ENCODE measurements around the gene ATP4A.

Gene ATP4A

DNA sequence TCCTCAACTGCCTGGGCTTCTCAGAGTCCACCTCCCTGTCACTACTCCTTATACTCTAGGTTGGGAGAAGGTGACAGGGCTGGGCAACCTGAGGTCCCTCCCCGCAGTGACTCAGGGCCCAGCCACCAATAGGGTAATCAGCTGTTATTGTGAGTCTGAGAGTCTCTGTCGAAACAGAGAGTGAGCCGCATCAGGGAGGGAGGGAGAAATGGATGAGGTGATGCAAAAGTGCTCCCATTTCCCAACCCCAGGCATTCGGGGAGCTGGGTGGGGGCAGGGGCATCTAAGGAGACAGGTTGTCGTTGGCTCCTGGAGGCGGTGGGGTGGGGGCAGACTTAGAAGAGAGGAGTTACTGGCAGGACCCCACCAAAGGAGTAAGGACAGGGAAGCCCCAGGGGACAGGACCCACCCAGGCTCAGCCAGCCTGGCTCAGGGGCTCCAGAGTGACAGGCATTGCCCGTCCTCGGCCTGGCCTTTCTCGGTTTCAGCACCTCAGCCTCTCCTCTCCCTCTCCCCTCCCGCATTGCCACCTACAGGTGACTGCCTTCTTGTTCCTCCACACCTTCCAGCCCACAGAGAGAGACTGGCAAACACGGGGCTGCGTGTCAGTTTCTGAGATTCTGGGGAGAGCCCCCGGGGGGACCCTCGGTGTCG, 49.7 kb downstream of the ATP4A start, which contains the start of gene DMKN:
DMKN (minus strand) TSS at position 22 of the 654 bp plus-strand sequence. CDS start 174 bp downstream, outside the sequence.
- DNase-seq (ENCODE audit: low spot score) = peak; percentile 66
- ChIA-PET CTCF (interaction anchor here (0.6 to 2.0 kb wide), 3 partner anchors 19 to 704 kb away, joined by 3 to 10 read pairs (median 9); no protein-coding TSS in a partner anchor), POLR2A (ENCODE audit: low non-redundant PET) (interaction anchor here (0.6 kb wide), 1 partner anchor 18 kb away, joined by 3 read pairs; no protein-coding TSS in a partner anchor)
- TF ChIP-seq, protein P1, sequence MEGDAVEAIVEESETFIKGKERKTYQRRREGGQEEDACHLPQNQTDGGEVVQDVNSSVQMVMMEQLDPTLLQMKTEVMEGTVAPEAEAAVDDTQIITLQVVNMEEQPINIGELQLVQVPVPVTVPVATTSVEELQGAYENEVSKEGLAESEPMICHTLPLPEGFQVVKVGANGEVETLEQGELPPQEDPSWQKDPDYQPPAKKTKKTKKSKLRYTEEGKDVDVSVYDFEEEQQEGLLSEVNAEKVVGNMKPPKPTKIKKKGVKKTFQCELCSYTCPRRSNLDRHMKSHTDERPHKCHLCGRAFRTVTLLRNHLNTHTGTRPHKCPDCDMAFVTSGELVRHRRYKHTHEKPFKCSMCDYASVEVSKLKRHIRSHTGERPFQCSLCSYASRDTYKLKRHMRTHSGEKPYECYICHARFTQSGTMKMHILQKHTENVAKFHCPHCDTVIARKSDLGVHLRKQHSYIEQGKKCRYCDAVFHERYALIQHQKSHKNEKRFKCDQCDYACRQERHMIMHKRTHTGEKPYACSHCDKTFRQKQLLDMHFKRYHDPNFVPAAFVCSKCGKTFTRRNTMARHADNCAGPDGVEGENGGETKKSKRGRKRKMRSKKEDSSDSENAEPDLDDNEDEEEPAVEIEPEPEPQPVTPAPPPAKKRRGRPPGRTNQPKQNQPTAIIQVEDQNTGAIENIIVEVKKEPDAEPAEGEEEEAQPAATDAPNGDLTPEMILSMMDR (conservative IDR thresholded peaks at IDR 0.05; ENCODE audit: low read depth) = no peak
- no peak within 1 kb of the TSS for H3K27ac ChIP-seq

DNA sequence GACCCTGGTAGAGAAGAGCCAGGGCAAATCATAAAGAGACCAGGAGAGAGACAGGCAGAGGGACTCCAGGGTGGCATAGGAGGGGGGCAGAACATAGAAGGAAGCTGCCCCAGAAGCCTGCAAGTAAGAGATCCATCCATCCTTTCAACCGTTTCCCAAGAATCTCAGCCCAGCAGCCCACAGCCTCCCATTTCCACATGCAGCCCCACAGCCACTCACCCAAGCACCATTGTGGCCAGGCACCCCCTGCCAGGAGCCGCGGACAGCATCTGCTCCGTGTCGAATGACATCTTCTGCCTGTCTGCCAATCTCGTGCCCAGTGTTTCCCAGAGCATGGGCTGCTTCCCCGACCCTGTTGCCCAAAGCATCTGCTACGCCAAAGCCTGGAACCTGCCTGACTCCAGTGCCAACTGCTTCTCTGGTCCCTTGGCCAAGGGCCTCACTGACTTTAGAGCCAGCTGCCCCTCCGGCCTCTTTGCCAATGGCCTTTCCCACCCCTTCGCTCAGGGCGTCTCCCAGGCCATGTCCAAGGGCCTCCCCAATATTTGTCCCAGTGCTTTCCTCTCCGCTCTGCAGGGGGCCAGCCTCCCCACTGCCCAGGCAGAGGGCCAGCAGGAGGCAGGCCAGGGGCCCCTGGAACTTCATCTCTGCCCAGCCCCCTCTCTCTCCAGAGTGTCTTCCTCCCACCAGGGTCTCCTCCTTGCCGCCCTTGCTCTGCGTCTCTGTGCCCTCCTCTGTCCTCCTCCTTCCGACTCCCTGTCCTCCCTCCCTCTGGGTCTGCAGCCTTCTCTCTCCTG, 50.4 kb downstream of the ATP4A start:
- CTCF ChIA-PET = interaction anchor here (0.6 to 2.0 kb wide), 2 partner anchors 18 to 148 kb away, joined by 3 to 9 read pairs; no protein-coding TSS in a partner anchor
- TF ChIP-seq, protein P1 (conservative IDR thresholded peaks at IDR 0.05; ENCODE audit: low read depth) = no peak
- no peak for DNase-seq (ENCODE audit: low spot score)
- no peak overlapping the region for H3K27ac ChIP-seq
- POLR2A ChIA-PET (ENCODE audit: low non-redundant PET) = no interaction called here

DNA sequence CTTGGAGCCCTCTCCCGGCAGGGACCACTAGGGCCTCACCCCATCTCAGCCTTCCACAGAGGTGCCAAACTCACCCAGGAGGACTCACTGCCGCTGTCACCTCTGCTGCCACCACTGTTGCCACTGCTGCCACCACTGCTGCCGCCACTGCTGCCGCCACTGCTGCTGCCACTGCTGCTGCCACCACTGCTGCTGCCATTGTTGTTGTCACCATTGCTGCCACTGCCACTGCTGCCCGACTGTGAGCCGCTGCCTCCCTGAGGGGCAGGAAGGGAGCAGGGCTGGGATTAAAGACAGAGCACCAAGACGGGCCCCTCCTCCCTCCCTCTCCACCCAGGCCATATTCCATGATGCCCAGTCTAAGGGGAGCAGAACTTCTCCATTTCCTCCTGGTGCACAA, 52.1 kb downstream of the ATP4A start:
- TF ChIP-seq, protein P1 (conservative IDR thresholded peaks at IDR 0.05; ENCODE audit: low read depth) = no peak
- ChIA-PET CTCF (interaction anchor here (0.6 to 2.2 kb wide), 5 partner anchors 15 to 359 kb away, joined by 3 to 16 read pairs (median 4); no protein-coding TSS in a partner anchor), POLR2A (ENCODE audit: low non-redundant PET) (no interaction called here)
- H3K27ac ChIP-seq = no peak overlapping the region
- DNase-seq (ENCODE audit: low spot score) = no peak

DNA sequence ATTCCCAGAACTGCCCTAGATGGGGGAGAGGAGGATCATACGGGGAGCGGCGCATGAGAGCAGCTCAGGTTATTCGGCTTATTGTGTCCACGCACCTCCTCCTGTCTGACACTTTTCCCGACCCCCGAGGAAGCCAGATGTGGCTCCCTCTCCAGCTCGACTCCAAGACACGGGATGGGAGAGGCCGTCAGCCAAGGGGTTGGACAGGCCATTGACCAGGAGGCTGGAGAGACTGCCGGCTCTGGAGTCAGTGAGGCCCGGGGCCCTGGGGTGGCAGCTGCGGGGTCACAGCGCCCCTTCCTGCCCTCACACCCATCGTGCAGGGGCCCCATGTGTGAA, 52.9 kb downstream of the ATP4A start:
- peak overlapping the region; percentile 90 for H3K27ac ChIP-seq
- TF ChIP-seq, protein P1 (conservative IDR thresholded peaks at IDR 0.05; ENCODE audit: low read depth) = peak; percentile 25
- CTCF ChIA-PET = interaction anchor here (0.5 to 2.2 kb wide), 21 partner anchors 8 to 570 kb away, joined by 3 to 16 read pairs (median 4); partner anchors contain the start of genes PSENEN and U2AF1L4
- no peak for DNase-seq (ENCODE audit: low spot score)
- POLR2A ChIA-PET (ENCODE audit: low non-redundant PET) = interaction anchor here (0.9 kb wide), 1 partner anchor 52 kb away, joined by 3 read pairs; no protein-coding TSS in a partner anchor

DNA sequence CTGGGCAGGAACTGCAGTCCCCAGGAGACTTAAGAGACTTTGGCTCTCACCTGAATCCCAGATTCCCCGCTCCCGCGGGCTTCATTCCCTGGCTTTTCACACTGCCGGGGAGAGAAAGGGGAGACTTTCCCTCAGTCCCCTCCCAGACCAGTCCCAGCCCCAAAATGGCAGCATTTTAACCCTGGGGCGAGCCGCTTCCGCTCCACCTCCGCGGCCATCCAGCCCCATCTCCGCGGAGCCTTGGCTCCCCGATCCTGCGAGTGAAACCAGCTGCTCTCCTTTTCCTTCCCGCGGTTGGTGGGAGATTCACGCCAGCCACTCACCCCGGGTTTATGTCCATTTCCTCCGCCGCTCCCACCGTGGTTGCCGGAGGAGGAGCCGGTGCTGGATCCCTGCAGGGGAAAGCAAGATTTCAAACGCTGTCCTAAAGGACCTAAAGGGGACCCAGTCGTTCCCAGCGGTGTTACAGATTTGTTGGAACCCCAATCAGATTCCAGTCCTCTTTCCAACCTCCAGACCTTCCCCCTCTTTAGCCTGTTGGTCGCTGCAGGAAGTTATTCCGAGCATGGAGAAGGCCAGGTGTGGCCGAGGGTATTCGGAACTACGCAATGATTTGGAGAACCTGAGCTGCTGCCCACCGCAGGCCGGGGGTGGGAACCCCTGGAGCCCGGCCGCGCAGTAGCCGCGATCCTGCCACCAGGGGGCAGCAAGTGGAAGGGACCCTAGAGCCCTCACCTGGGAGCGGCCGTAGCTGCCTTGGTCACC, 53.4 kb downstream of the ATP4A start:
- CTCF ChIA-PET = interaction anchor here (0.5 to 2.2 kb wide), 21 partner anchors 8 to 570 kb away, joined by 3 to 16 read pairs (median 4); partner anchors contain the start of genes PSENEN and U2AF1L4
- peak overlapping the region; percentile 90 for H3K27ac ChIP-seq
- TF ChIP-seq, protein P1 (conservative IDR thresholded peaks at IDR 0.05; ENCODE audit: low read depth) = peak; percentile 95
- POLR2A ChIA-PET (ENCODE audit: low non-redundant PET) = interaction anchor here (0.9 kb wide), 1 partner anchor 53 kb away, joined by 3 read pairs; no protein-coding TSS in a partner anchor
- peak; percentile 93 for DNase-seq (ENCODE audit: low spot score)
